K562 treated with DMSO at 1 percent for 4 hours (cell line): ENCODE measurements around the gene OR1E1. TPM values are rescaled to one million over a fixed set of nuclear protein-coding genes. Genes with fewer than 3 reads are reported as not detected.

Experiments
- total RNA-seq: library from RNA; unstranded; fragments of 300-600 nt; gene quantifications from 2 replicates; pipeline ENCODE4 v1.2.3, GENCODE V29; 2022; ENCODE audit not compliant: insufficient read depth

The OR1E1 gene
- not detected in 2 replicates for total RNA-seq

GRCh38 chr17:3398310-3398709 is at the start of gene OR1E1:
Gene OR1E1, minus strand, starts transcription at chr17:3398410. Its CDS starts 0 bp downstream, at chr17:3398410.

GRCh38 chr17:3433741-3434140 is 35.5 kb upstream of the OR1E1 start, which contains the start of gene OR1E2:
Gene OR1E2, minus strand, starts transcription at chr17:3433841. Its CDS starts 0 bp downstream, at chr17:3433841.

GRCh38 chr17:3411070-3411469 is 12.9 kb upstream of the OR1E1 start, which contains the start of gene OR3A3:
Gene OR3A3, plus strand, starts transcription at chr17:3411370.

GRCh38 chr17:3385869-3386816 is 12.1 kb downstream of the OR1E1 start, which contains the start of gene OR3A2:
Gene OR3A2, minus strand, starts transcription at chr17:3386308.

Other genes starting within 250 kb of the OR1E1 start
- gene OR1A2, start 200.9 kb downstream of the OR1E1 start, total RNA-seq: not detected in 2 replicates
- not detected in 2 replicates for gene OR1A1, start 190.7 kb downstream of the OR1E1 start, total RNA-seq
- not detected in 2 replicates for gene OR3A1, start 100.0 kb downstream of the OR1E1 start, total RNA-seq
- not detected in 2 replicates for gene OR3A2, start 12.1 kb downstream of the OR1E1 start, total RNA-seq
- gene OR3A3, start 13.0 kb upstream of the OR1E1 start, total RNA-seq: not detected in 2 replicates
- not detected in 2 replicates for gene OR1E2, start 35.4 kb upstream of the OR1E1 start, total RNA-seq
- gene SPATA22, start 73.4 kb upstream of the OR1E1 start, total RNA-seq: 1.2 TPM in 1 of 2 replicates, not detected in the other
- not detected in 2 replicates for gene ASPA, start 77.6 kb upstream of the OR1E1 start, total RNA-seq
- gene TRPV3, start 159.4 kb upstream of the OR1E1 start, total RNA-seq: not detected in 2 replicates
- gene TRPV1, start 211.0 kb upstream of the OR1E1 start, total RNA-seq: 2.5 and 2.8 TPM in 2 replicates
- gene SHPK, start 237.8 kb upstream of the OR1E1 start, total RNA-seq: 8.8 and 10.3 TPM in 2 replicates
- gene CTNS, start 238.3 kb upstream of the OR1E1 start, total RNA-seq: 13.6 and 14.9 TPM in 2 replicates